GM10266 (cell line): ENCODE measurements around the gene PLAC9.

Experiments
- DNase-seq: peaks from one replicate; pipeline ENCODE4 v3.0.0; 2012; ENCODE audit errors: extremely low spot score
- CTCF ChIP-seq: IDR thresholded peaks from 2 replicates; pipeline ENCODE4 v1.5.1; 2012; ENCODE audit warnings: mild to moderate bottlenecking, low read depth; ENCODE audit not compliant: control insufficient read depth, insufficient read depth; ENCODE audit errors: missing control alignments

PLAC9 gene

GRCh38 chr10:80157561-80157960 is 25.0 kb downstream of the PLAC9 start:
- TF ChIP-seq CTCF, result no peak
- DNase-seq, result no peak

- TF ChIP-seq CTCF, result no peak
- no peak for DNase-seq
These were observed 25.6 kb downstream of the PLAC9 start for GRCh38 chr10:80158126-80158525.

- DNase-seq, result no peak
- TF ChIP-seq CTCF, result no peak
These were observed 26.1 kb downstream of the PLAC9 start for GRCh38 chr10:80158598-80159127.

GRCh38 chr10:80159166-80159873 is 26.8 kb downstream of the PLAC9 start:
- no peak for TF ChIP-seq CTCF
- no peak for DNase-seq

- DNase-seq, result no peak
- TF ChIP-seq CTCF, result no peak
These were observed 28.1 kb downstream of the PLAC9 start for GRCh38 chr10:80160361-80161320.

- TF ChIP-seq CTCF, result no peak
- DNase-seq, result no peak
These were observed 29.0 kb downstream of the PLAC9 start for GRCh38 chr10:80161321-80162083.
